IPS-20b (cell line): ENCODE results near the gene PPIA.
"Not testable (repeated sequence)": the region's sequence is repeated elsewhere in the genome, so short reads cannot be mapped to it uniquely, and the experiment has no call there.

Experiments
- H3K27ac ChIP-seq: one replicate; pipeline ENCODE4 v1.5.1; 2013; ENCODE audit warnings: low read length
- H3K27me3 ChIP-seq: 2 replicates; pipeline ENCODE4 v1.6.1; 2013; ENCODE audit warnings: mild to moderate bottlenecking, low read length, inconsistent platforms; ENCODE audit not compliant: insufficient read depth
- H3K36me3 ChIP-seq: 2 replicates; pipeline ENCODE4 v1.6.1; 2013; ENCODE audit warnings: low read depth, mild to moderate bottlenecking, inconsistent platforms, low read length, moderate library complexity; ENCODE audit not compliant: insufficient read depth
- H3K4me1 ChIP-seq: 2 replicates; pipeline ENCODE4 v1.6.1; 2013; ENCODE audit warnings: mild to moderate bottlenecking, control low read depth, inconsistent platforms, low read length, moderate library complexity; ENCODE audit not compliant: insufficient read depth
- H3K4me3 ChIP-seq: 2 replicates; pipeline ENCODE4 v1.5.1; 2013; ENCODE audit warnings: mild to moderate bottlenecking, low read length, inconsistent platforms
- H3K9ac ChIP-seq: 2 replicates; pipeline ENCODE4 v1.6.1; 2013; ENCODE audit warnings: low read depth, mild to moderate bottlenecking, inconsistent platforms, low read length, moderate library complexity
- H3K9me3 ChIP-seq: 2 replicates; pipeline ENCODE4 v1.6.1; 2013; ENCODE audit warnings: mild to moderate bottlenecking, low read depth, low read length, inconsistent platforms; ENCODE audit not compliant: insufficient read depth

Gene PPIA

GRCh38 chr7:44775383-44776107, 20.9 kb upstream of the PPIA start:
- no peak overlapping the region for H3K4me3 ChIP-seq
- H3K36me3 ChIP-seq: no peaks in the 10 kb centered on the region
- no peak overlapping the region for H3K9ac ChIP-seq
- no peaks in the 10 kb centered on the region for H3K9me3 ChIP-seq
- no peaks in the 10 kb centered on the region for H3K4me1 ChIP-seq
- H3K27me3 ChIP-seq: no peaks in the 10 kb centered on the region
- H3K27ac ChIP-seq: no peak overlapping the region

GRCh38 chr7:44776211-44776610, 20.3 kb upstream of the PPIA start:
- Histone ChIP-seq H3K27ac (no peak overlapping the region), H3K9ac (no peak overlapping the region), H3K4me1 (no peaks in the 10 kb centered on the region), H3K4me3 (no peak overlapping the region), H3K27me3 (no peaks in the 10 kb centered on the region), H3K36me3 (no peaks in the 10 kb centered on the region), H3K9me3 (no peaks in the 10 kb centered on the region)

GRCh38 chr7:44782460-44782859, 14.0 kb upstream of the PPIA start:
- no peaks in the 10 kb centered on the region for H3K27me3 ChIP-seq

GRCh38 chr7:44783407-44783806, 13.1 kb upstream of the PPIA start:
- no peak overlapping the region for H3K9ac ChIP-seq
- H3K4me3 ChIP-seq: no peak overlapping the region
- no peaks in the 10 kb centered on the region for H3K4me1 ChIP-seq
- no peaks in the 10 kb centered on the region for H3K36me3 ChIP-seq
- H3K27me3 ChIP-seq: no peaks in the 10 kb centered on the region
- H3K9me3 ChIP-seq: no peaks in the 10 kb centered on the region
- no peak overlapping the region for H3K27ac ChIP-seq

More at GRCh38 chr7:44782460-44782859, 14.0 kb upstream of the PPIA start:
- H3K4me3 ChIP-seq: no peak overlapping the region
- no peak overlapping the region for H3K27ac ChIP-seq
- H3K9me3 ChIP-seq: no peaks in the 10 kb centered on the region
- no peaks in the 10 kb centered on the region for H3K4me1 ChIP-seq
- no peak overlapping the region for H3K9ac ChIP-seq
- H3K36me3 ChIP-seq: no peaks in the 10 kb centered on the region

- Histone ChIP-seq H3K4me1 (no peaks in the 10 kb centered on the region), H3K27me3 (no peaks in the 10 kb centered on the region), H3K9me3 (no peaks in the 10 kb centered on the region), H3K36me3 (no peaks in the 10 kb centered on the region), H3K27ac (no peak overlapping the region), H3K9ac (no peak overlapping the region), H3K4me3 (no peak overlapping the region)
Observed at GRCh38 chr7:44784364-44784763, 12.1 kb upstream of the PPIA start.

GRCh38 chr7:44785218-44785617, 11.3 kb upstream of the PPIA start:
- not testable (repeated sequence) for H3K27ac ChIP-seq, H3K4me1 ChIP-seq, H3K9ac ChIP-seq, H3K27me3 ChIP-seq, H3K4me3 ChIP-seq, H3K36me3 ChIP-seq, H3K9me3 ChIP-seq

GRCh38 chr7:44787041-44787440, 9.4 kb upstream of the PPIA start:
- H3K4me3 ChIP-seq: no peak overlapping the region
- no peaks in the 10 kb centered on the region for H3K36me3 ChIP-seq
- H3K9me3 ChIP-seq: no peaks in the 10 kb centered on the region
- no peak overlapping the region for H3K9ac ChIP-seq
- H3K27ac ChIP-seq: no peak overlapping the region
- H3K4me1 ChIP-seq: no peaks in the 10 kb centered on the region
- no peaks in the 10 kb centered on the region for H3K27me3 ChIP-seq

GRCh38 chr7:44787762-44788161, 8.7 kb upstream of the PPIA start:
- Histone ChIP-seq H3K4me3 (no peak overlapping the region), H3K9ac (no peak overlapping the region), H3K27me3 (no peaks in the 10 kb centered on the region), H3K4me1 (no peaks in the 10 kb centered on the region), H3K27ac (no peak overlapping the region), H3K36me3 (no peaks in the 10 kb centered on the region), H3K9me3 (no peaks in the 10 kb centered on the region)

- H3K27me3 ChIP-seq: no peaks in the 10 kb centered on the region
- H3K4me3 ChIP-seq: no peak overlapping the region
- no peaks in the 10 kb centered on the region for H3K4me1 ChIP-seq
- no peak overlapping the region for H3K9ac ChIP-seq
- no peaks in the 10 kb centered on the region for H3K36me3 ChIP-seq
- no peaks in the 10 kb centered on the region for H3K9me3 ChIP-seq
- H3K27ac ChIP-seq: no peak overlapping the region
Observed at GRCh38 chr7:44789990-44790389, 6.5 kb upstream of the PPIA start.

- Histone ChIP-seq H3K4me1 (no peaks in the 10 kb centered on the region), H3K36me3 (no peaks in the 10 kb centered on the region), H3K27me3 (no peaks in the 10 kb centered on the region), H3K4me3 (no peak overlapping the region), H3K9me3 (no peaks in the 10 kb centered on the region), H3K9ac (no peak overlapping the region), H3K27ac (no peak overlapping the region)
Observed at GRCh38 chr7:44791278-44792219, 4.9 kb upstream of the PPIA start.

GRCh38 chr7:44793919-44794318, 2.6 kb upstream of the PPIA start:
- H3K27ac ChIP-seq: no peak overlapping the region
- no peak overlapping the region for H3K9ac ChIP-seq
- no peaks in the 10 kb centered on the region for H3K27me3 ChIP-seq
- H3K4me1 ChIP-seq: peaks cover 6% of the 10 kb centered on the region; the same call in 1 of the 2 replicates
- no peaks in the 10 kb centered on the region for H3K9me3 ChIP-seq
- H3K36me3 ChIP-seq: peaks cover 20% of the 10 kb centered on the region
- no peak overlapping the region for H3K4me3 ChIP-seq

GRCh38 chr7:44794331-44794730, 2.1 kb upstream of the PPIA start:
- Histone ChIP-seq H3K27ac (no peak overlapping the region), H3K9me3 (no peaks in the 10 kb centered on the region), H3K4me3 (no peak overlapping the region), H3K27me3 (no peaks in the 10 kb centered on the region), H3K9ac (no peak overlapping the region), H3K36me3 (peaks cover 24% of the 10 kb centered on the region), H3K4me1 (peaks cover 6% of the 10 kb centered on the region; the same call in 1 of the 2 replicates)
